Central memory CD8-positive, alpha-beta T cell (primary cell): ENCODE results near the gene BLCAP.

Source experiments
- ATAC-seq: fragments of 150-1000 bp; cut with Tn5 transposase; replicated peaks from 2 replicates; pipeline ENCODE4 v1.10.0; 2022; ENCODE audit warnings: mild to moderate bottlenecking, moderate FRiP score, moderate number of reproducible peaks; ENCODE audit not compliant: poor library complexity, severe bottlenecking; ENCODE audit errors: extremely low read depth
- DNase-seq, 2 donors: peaks; one replicate each; pipeline ENCODE4 v3.0.0; 2021; ENCODE audit warnings: low spot score in 2 of 2
- H3K27ac Mint-ChIP-seq: one replicate; pipeline ENCODE4 v1.8.0; 2022; ENCODE audit warnings: low read depth, mild to moderate bottlenecking, moderate library complexity, mixed read lengths
- H3K27me3 Mint-ChIP-seq: one replicate; pipeline ENCODE4 v1.8.0; 2022; ENCODE audit warnings: mixed read lengths
- H3K36me3 Mint-ChIP-seq: one replicate; pipeline ENCODE4 v1.8.0; 2022; ENCODE audit warnings: mild to moderate bottlenecking, moderate library complexity, mixed read lengths; ENCODE audit not compliant: insufficient read depth
- H3K4me1 Mint-ChIP-seq: one replicate; pipeline ENCODE4 v1.8.0; 2022; ENCODE audit warnings: mixed read lengths
- H3K4me3 Mint-ChIP-seq: one replicate; pipeline ENCODE4 v1.8.0; 2022; ENCODE audit warnings: mild to moderate bottlenecking, moderate library complexity, mixed read lengths
- H3K9me3 Mint-ChIP-seq: one replicate; pipeline ENCODE4 v1.8.0; 2022; ENCODE audit warnings: mixed read lengths

BLCAP gene

DNA sequence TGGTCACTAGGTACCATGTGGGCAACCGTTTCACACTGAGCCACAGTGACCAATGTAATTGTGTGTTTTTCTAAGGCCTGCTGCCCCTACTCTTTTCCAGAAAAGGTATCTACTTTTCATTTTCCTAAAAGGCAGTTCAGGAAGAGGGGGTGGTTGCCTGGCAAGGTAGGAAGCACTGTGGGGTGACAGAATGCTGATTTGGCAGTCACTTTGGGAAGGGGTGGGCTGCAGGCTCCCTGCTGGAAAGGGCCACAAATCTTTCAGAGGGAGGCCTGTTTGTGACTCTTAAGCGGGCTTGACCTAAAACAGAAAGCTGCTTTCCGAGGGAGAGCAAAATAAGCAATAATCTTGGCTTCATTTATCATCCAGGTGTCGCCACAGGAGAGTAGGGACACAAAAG is 11.8 kb downstream of the BLCAP start:
- Mint-ChIP-seq H3K4me1 (peaks cover 66% of the 10 kb centered on the region), H3K27me3 (no peaks in the 10 kb centered on the region), H3K27ac (no peak overlapping the region), H3K9me3 (no peaks in the 10 kb centered on the region), H3K36me3 (peaks cover 23% of the 10 kb centered on the region), H3K4me3 (no peak overlapping the region)
- ATAC-seq = no peak
- no peak for DNase-seq

DNA sequence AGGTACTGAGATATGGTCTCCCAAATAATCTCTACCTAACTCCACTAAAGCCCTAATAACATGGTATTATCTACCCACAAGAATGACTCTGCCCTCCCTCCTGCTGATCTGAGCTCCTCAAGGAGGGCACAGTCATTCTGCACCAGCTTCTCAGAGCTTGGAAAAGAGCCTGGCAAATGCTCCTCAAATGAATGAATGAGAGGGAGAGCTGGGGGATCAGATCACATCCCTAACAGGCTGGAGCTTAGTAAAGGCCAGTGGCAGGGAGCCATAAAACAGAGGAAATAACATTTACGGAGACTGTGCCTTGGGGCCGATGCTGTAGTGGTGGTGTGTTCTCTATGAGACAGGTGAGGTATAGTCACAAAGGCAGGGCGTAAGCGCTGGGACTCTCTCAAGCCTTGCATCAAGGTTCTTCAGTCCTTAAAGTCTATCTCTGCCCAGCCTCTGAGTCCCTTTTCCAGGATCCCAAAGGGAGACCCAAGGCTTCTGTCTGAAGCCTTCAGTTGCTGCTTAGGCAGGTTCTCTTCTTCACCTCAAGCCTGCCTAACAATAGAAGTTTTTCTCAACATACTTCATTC is 13.8 kb downstream of the BLCAP start:
- Mint-ChIP-seq H3K9me3 (no peaks in the 10 kb centered on the region), H3K27me3 (no peaks in the 10 kb centered on the region), H3K4me3 (no peak overlapping the region), H3K36me3 (peaks cover 25% of the 10 kb centered on the region), H3K4me1 (peaks cover 61% of the 10 kb centered on the region), H3K27ac (no peak overlapping the region)
- ATAC-seq (no peak), DNase-seq (no peak)

DNA sequence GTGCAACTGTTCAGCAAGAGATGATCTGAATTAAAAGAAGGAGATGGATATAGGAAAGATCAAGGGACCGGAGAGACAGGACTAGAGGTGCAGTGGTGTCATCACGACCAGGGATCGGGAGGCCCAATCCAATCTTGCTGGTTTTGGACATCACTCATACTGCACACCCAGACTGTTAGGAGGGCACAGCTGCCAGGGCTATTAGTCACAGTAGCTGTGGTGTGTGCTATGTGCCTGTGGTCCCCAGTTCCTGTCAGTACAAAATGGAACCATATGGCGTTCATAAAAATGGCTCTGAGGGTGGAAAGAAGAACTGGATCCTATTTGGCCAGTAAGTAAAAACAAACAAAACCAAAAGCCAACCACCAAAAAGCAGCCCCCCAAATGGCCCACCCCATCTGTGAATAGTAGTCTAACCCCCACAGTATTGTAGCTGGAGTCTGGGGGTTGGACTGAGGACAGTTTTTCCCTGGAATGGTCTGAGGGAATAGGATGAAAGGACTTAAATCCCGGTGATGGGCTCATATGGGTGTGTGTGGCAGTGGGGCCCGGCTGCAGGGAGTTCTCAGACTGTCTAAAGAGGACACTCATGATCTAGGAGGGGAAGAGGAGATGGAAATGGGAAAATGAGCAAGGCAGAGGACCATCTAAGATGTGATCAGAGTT is 15.9 kb downstream of the BLCAP start:
- Mint-ChIP-seq H3K27ac (no peak overlapping the region), H3K36me3 (peaks cover 12% of the 10 kb centered on the region), H3K4me1 (peaks cover 42% of the 10 kb centered on the region), H3K4me3 (no peak overlapping the region), H3K9me3 (no peaks in the 10 kb centered on the region), H3K27me3 (no peaks in the 10 kb centered on the region)
- ATAC-seq (no peak), DNase-seq (no peak)

DNA sequence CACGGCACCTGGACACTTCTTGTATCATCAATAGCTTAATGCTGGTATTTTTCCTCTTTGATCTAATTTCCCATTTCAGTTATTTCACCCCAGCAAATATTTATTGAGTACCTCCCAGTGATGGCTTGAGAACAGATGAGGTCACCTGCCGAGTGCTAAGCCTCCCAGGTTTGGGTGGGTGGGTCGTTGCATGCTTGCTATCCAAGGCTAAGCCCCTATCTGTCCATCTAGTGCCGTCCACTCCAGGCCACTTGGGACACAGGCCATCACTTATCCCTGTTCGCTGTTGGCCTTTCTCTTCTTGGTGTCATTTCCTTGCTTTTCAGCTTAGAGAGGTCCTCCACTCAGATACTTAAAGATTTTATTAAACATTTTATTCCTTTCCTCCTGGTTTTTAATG is 17.4 kb downstream of the BLCAP start:
- Mint-ChIP-seq H3K4me1 (peaks cover 30% of the 10 kb centered on the region), H3K9me3 (no peaks in the 10 kb centered on the region), H3K4me3 (no peak overlapping the region), H3K27ac (no peak overlapping the region), H3K27me3 (no peaks in the 10 kb centered on the region), H3K36me3 (peaks cover 9% of the 10 kb centered on the region)
- DNase-seq (no peak), ATAC-seq (no peak)

DNA sequence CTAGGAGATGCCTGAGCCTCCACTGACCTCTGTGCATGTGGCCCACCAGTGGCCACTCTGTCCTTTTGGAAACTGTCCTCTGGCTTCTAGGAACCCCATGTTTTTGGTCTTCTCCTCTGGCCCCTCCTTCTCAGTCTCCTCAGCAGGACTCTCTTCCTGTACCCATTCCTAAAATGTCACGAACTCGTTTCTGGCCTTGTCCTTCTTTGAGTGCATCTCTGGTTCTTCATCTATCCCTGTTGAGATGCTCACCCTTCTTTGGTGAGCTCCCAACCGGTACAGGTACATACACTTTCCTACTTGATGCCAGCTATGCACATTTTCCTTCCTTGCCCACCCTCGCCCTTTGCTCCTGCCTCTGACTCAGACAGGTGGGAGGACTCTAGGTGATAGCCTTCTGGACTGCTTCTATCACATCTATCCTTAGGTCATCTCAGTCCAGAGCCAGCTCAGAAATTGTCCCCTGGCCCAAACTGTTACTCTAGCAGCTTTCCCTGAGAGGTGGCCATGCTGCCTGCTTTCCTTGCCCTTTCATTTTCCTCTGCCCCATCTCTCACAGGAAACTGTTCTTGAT is 21.4 kb downstream of the BLCAP start:
- Mint-ChIP-seq H3K9me3 (no peaks in the 10 kb centered on the region), H3K36me3 (peaks cover 5% of the 10 kb centered on the region), H3K27me3 (no peaks in the 10 kb centered on the region), H3K4me3 (no peak overlapping the region), H3K27ac (no peak overlapping the region), H3K4me1 (peaks cover 11% of the 10 kb centered on the region)
- ATAC-seq (no peak), DNase-seq (no peak)

DNA sequence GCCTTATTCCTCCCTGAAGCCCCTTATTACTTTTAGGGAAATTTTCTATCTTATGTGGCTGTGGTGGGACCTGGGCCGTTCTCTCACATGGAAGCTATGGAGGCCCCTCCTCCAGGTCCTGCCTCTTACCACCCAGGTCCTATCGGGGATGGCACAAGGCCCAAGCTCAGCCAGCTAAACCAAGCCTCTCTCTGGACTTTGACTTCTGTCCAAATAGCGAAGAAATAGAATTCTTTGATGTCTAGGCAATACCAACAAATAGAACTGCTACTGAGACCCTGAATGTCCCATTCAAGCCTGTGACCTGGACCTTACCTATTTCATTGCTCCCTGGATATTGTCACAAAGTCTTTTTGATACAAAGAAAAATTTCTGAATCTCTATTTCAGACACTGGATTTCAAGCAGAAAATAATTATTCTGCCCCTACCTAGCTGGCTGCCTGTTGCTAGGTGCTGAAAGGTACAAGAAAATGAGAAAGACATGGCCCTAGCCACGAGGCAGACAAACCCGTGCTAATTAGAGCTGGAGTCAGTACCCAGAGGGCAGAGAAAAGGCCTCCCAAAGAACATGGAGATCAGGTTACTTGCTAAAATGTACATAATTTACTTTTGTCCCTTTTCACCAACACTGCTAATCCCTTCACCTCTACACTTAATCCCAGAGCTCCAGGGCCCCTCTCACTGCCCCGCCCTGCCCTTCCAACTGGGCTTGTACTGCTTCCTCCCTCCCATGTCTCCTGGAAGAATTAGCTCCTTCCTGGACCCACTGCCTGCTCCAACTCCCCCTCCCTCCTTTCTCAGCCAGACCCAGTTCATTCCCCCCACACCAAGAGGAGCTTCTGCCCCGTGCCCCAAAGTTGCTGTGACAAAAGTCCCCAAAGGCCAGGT is 22.2 kb downstream of the BLCAP start:
- H3K27ac Mint-ChIP-seq = no peak overlapping the region
- no peaks in the 10 kb centered on the region for H3K9me3 Mint-ChIP-seq
- peaks cover 2% of the 10 kb centered on the region for H3K36me3 Mint-ChIP-seq
- peaks cover 4% of the 10 kb centered on the region for H3K4me1 Mint-ChIP-seq
- no peaks in the 10 kb centered on the region for H3K27me3 Mint-ChIP-seq
- no peak for ATAC-seq
- no peak for DNase-seq
- H3K4me3 Mint-ChIP-seq = no peak overlapping the region

DNA sequence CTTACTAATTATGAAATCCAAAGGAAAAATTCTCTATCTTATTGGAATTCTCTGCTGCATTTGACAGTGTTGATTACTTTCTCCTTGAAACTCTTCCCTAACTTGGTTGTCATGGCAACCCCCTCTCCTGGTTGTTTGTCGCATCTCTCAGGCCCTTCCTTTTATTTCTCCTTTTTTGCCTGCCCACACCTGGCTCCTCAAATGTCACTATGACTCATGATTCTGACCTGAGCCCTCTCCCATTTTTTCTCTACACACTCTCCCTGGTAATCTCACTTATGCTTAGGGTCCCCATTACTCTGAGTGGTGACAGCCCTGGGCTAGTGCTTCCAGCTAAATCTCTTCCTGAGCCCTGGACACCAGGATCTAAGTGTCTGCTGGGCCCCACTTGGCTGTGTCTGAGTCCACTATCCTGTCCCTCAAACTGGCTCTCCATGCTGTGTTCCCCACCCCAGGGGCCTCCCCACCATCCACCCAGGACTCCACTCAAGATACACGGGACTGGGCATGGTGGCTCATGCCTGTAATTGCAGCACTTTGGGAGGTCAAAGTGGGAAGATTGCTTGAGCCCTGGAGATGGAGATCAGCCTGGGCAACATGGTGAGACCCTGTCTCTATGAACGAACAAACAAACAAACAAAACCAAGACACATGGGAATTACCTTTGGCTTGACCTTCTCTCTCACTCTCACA is 23.1 kb downstream of the BLCAP start:
- Mint-ChIP-seq H3K27me3 (no peaks in the 10 kb centered on the region), H3K9me3 (no peaks in the 10 kb centered on the region), H3K4me3 (no peak overlapping the region), H3K27ac (no peak overlapping the region), H3K4me1 (no peaks in the 10 kb centered on the region), H3K36me3 (peaks cover 2% of the 10 kb centered on the region)
- DNase-seq (no peak), ATAC-seq (no peak)

DNA sequence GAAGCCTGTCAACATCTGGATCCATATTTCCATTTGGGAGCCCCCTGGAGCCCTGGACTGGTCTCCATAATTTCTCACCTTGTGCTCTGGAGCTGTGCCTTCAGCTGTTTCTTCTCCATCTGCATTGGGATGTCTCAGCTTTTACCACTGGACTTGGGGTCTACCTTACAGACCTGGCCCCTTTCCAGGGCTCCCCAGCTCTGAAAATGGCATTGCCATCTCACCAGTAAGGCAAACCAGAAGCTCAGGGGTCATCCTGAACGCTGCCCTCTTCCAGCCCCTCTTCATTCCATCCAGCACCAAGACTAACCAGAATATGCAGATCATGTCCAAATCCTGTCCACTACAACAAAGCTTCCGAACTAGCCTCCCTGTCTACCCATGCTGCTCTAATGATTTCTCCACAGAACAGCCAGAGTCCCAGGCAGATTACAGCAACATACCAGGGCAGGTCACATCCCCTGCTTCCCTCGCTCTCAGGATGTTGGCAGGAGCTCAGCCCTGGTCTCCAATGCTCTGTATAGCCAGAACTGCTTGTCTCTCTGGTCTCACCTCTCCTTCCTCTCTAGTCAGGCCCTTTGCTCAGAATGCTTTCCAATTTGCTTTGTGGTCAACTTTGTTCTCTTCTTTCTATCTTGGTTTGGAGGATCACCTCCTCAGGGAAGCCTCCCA is 24.3 kb downstream of the BLCAP start:
- H3K27me3 Mint-ChIP-seq = no peaks in the 10 kb centered on the region
- no peak overlapping the region for H3K4me3 Mint-ChIP-seq
- no peak for DNase-seq
- no peak for ATAC-seq
- no peaks in the 10 kb centered on the region for H3K9me3 Mint-ChIP-seq
- H3K36me3 Mint-ChIP-seq = peaks cover 5% of the 10 kb centered on the region
- no peaks in the 10 kb centered on the region for H3K4me1 Mint-ChIP-seq
- no peak overlapping the region for H3K27ac Mint-ChIP-seq

DNA sequence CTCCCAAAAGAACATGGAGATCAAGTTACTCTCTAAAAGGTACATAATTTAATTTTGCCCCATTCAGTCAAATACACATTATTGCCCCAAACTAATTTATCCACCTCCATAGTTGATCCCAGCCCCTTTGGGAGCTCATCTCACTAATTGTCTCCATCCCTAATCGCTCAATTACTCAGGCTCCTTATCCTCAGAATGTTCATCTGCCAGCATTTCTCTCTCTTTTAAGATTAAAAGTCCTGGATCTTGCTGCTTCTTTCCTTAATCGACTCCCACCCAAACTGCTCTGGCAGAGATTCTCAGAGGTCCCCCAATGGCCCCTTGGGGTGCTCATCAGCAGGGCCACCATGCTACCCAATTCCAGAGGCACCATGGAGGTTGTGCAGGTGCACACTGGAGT is 25.0 kb downstream of the BLCAP start:
- Mint-ChIP-seq H3K4me1 (no peaks in the 10 kb centered on the region), H3K36me3 (peaks cover 5% of the 10 kb centered on the region), H3K27ac (no peak overlapping the region), H3K4me3 (no peak overlapping the region), H3K27me3 (no peaks in the 10 kb centered on the region), H3K9me3 (no peaks in the 10 kb centered on the region)
- DNase-seq (no peak), ATAC-seq (no peak)

DNA sequence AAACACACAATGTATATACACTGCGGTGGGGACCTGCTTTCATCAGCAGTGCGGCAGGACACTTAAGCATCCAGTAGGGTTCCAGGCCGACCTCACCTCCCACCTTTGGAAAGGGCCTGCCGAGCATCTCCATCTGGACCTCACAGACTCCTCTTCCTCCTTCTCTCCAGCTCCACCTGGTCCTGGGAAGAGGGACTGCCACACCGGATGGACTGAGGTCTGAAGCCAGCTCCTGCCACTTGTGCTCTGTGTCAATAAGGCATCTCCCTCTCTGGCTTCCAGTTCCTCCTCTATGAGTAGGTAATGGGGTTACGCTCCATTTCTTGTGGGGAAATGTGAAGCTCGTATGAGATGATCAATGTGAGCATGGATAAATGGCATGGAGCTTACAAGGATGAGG is 25.7 kb downstream of the BLCAP start:
- no peaks in the 10 kb centered on the region for H3K9me3 Mint-ChIP-seq

DNA sequence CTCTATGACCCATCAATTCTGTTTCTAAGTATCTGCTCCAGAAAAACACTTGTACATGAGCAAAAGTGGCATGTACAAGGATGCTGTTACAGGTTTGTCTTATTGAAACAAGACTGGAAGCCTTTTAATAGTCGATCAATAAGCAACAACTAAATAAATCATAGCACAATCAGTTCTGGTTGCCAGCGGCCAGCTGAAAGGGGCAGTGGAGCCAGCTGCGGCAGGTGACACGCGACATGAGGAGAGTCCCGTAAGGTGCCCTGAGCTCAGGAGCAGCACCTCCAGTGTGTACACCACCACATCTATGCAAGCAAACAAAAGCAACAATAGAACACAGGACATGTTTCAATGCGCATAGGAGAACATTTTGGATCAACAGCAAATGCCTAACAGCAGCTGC is 27.4 kb downstream of the BLCAP start:
- no peak overlapping the region for H3K27ac Mint-ChIP-seq
- H3K27me3 Mint-ChIP-seq = no peaks in the 10 kb centered on the region
- no peaks in the 10 kb centered on the region for H3K9me3 Mint-ChIP-seq
- H3K4me1 Mint-ChIP-seq = no peaks in the 10 kb centered on the region
- ATAC-seq (no peak), DNase-seq (no peak)
- no peak overlapping the region for H3K4me3 Mint-ChIP-seq
- H3K36me3 Mint-ChIP-seq = peaks cover 5% of the 10 kb centered on the region

More for the DNA sequence above, 25.7 kb downstream of the BLCAP start:
- H3K36me3 Mint-ChIP-seq = peaks cover 5% of the 10 kb centered on the region
- H3K27ac Mint-ChIP-seq = no peak overlapping the region
- ATAC-seq = no peak
- no peak for DNase-seq
- no peak overlapping the region for H3K4me3 Mint-ChIP-seq
- H3K4me1 Mint-ChIP-seq = no peaks in the 10 kb centered on the region
- no peaks in the 10 kb centered on the region for H3K27me3 Mint-ChIP-seq
